Gastroesophageal sphincter (tissue), 3 donors: Measurements from ENCODE around the gene ZFP42.

ENCODE experiments used
- CTCF ChIP-seq, 4 experiments: fragments of 200-600 bp in 2 of 4; fragments of 450-650 bp in 2 of 4; sonication (generic) in 1 of 4; IDR thresholded peaks; one replicate each; pipeline ENCODE4 v1.5.1; 2017 to 2019; ENCODE audit warnings: antibody characterized with exemption in 4 of 4, mild to moderate bottlenecking in 2 of 4, moderate library complexity in 2 of 4
- POLR2AphosphoS5 ChIP-seq: sonication (generic); formaldehyde crosslinking; IDR thresholded peaks from one replicate; pipeline ENCODE4 v1.6.1; 2017; ENCODE audit warnings: antibody characterized with exemption

GRCh38 chr4:187995322-187996207, at the start of gene ZFP42:
- TF ChIP-seq CTCF (IDR thresholded peaks at IDR 0.05) (no peak), POLR2AphosphoS5 (no peak)
